GM12872 (cell line): ENCODE measurements around the gene FGF3.

Source experiments
- CTCF ChIP-seq: IDR thresholded peaks from 3 replicates; pipeline ENCODE4 v1.5.1; 2011; ENCODE audit warnings: low read depth, mild to moderate bottlenecking, low read length, moderate library complexity; ENCODE audit not compliant: insufficient read depth

The FGF3 gene

GRCh38 chr11:69828276-69828970, 9.2 kb upstream of the FGF3 start:
- TF ChIP-seq CTCF = no peak

- TF ChIP-seq CTCF = no peak
Measured at GRCh38 chr11:69826773-69827172, 7.6 kb upstream of the FGF3 start.

- no peak for TF ChIP-seq CTCF
Measured at GRCh38 chr11:69825941-69826340, 6.7 kb upstream of the FGF3 start.

- no peak for TF ChIP-seq CTCF
Measured at GRCh38 chr11:69825037-69825834, 6.0 kb upstream of the FGF3 start.

- no peak for TF ChIP-seq CTCF
Measured at GRCh38 chr11:69823641-69824265, 4.5 kb upstream of the FGF3 start.

GRCh38 chr11:69822676-69823494, 3.7 kb upstream of the FGF3 start:
- no peak for TF ChIP-seq CTCF
